ENCODE measurements around the gene RXRA.

RXRA gene

GRCh38 chr9:134420281-134420845, 94.1 kb downstream of the RXRA start:
- H3K9ac ChIP-seq (ENCODE audit: low read depth, low read length) = no peak overlapping the region
- no peaks in the 10 kb centered on the region for H3K4me1 ChIP-seq (ENCODE audit: insufficient read depth, low read length)
- no peak for TF ChIP-seq EZH2 (IDR thresholded peaks at IDR 0.05; ENCODE audit: borderline replicate concordance, low read depth, low read length, severe bottlenecking)
- TF ChIP-seq, protein P1, sequence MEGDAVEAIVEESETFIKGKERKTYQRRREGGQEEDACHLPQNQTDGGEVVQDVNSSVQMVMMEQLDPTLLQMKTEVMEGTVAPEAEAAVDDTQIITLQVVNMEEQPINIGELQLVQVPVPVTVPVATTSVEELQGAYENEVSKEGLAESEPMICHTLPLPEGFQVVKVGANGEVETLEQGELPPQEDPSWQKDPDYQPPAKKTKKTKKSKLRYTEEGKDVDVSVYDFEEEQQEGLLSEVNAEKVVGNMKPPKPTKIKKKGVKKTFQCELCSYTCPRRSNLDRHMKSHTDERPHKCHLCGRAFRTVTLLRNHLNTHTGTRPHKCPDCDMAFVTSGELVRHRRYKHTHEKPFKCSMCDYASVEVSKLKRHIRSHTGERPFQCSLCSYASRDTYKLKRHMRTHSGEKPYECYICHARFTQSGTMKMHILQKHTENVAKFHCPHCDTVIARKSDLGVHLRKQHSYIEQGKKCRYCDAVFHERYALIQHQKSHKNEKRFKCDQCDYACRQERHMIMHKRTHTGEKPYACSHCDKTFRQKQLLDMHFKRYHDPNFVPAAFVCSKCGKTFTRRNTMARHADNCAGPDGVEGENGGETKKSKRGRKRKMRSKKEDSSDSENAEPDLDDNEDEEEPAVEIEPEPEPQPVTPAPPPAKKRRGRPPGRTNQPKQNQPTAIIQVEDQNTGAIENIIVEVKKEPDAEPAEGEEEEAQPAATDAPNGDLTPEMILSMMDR (IDR thresholded peaks at IDR 0.05; ENCODE audit: borderline replicate concordance, extremely low read depth, low read length, poor library complexity, severe bottlenecking) = no peak
- no peak overlapping the region for H2AFZ ChIP-seq (ENCODE audit: low read depth, low read length)
- DNase-seq (no peak), ATAC-seq (ENCODE audit: insufficient read depth, low read depth) (no peak)
- no peak overlapping the region for H3K4me3 ChIP-seq (ENCODE audit: low read depth in 1 of 2, low read length in 2 of 2)
- H4K20me1 ChIP-seq (ENCODE audit: insufficient read depth, low read length) = no peaks in the 10 kb centered on the region; the same call in 1 of the 2 replicates
- no peaks in the 10 kb centered on the region for H3K79me2 ChIP-seq (ENCODE audit: insufficient read depth, low read length)
- no peaks in the 10 kb centered on the region for H3K27me3 ChIP-seq (ENCODE audit: insufficient read depth, low read length, poor library complexity)
- no peak overlapping the region for H3K27ac ChIP-seq (ENCODE audit: low read length)
- no peaks in the 10 kb centered on the region for H3K9me3 ChIP-seq (ENCODE audit: insufficient read depth, low read length, severe bottlenecking)
- H3K4me2 ChIP-seq (ENCODE audit: insufficient read depth, low read length) = no peak overlapping the region
- H3K36me3 ChIP-seq (ENCODE audit: insufficient read depth, low read length) = no peaks in the 10 kb centered on the region; the same call in 1 of the 2 replicates

DNA sequence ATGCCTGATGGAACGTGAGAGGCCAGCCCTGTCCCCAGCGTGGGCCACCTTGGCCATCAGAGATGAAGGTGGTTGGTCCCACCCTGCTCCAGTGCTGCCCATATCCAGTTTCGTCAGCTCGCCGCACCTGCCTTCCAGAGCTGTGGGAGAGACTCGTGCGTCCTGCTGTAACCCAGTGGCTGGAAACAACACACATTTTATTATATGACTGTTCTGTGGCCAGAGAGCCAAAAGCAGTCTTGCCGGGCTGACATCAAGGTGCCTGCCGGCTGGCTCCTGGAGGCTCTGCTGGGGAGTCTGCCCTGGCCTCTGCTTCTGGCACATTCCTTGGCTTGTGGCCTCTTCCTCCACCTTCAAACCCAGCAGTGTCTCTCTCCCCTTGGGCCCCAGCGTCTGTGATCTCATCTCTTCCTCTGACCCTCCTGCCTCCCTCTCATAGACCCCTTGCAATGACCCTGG, 94.7 kb downstream of the RXRA start:
- Histone ChIP-seq H4K20me1 (ENCODE audit: insufficient read depth, low read length) (peaks cover 3% of the 10 kb centered on the region), H3K27ac (ENCODE audit: low read length) (no peak overlapping the region), H3K79me2 (ENCODE audit: insufficient read depth, low read length) (no peaks in the 10 kb centered on the region), H3K9ac (ENCODE audit: low read depth, low read length) (no peak overlapping the region), H3K27me3 (ENCODE audit: insufficient read depth, low read length, poor library complexity) (no peaks in the 10 kb centered on the region), H3K9me3 (ENCODE audit: insufficient read depth, low read length, severe bottlenecking) (no peaks in the 10 kb centered on the region), H2AFZ (ENCODE audit: low read depth, low read length) (no peak overlapping the region), H3K4me1 (ENCODE audit: insufficient read depth, low read length) (no peaks in the 10 kb centered on the region), H3K4me3 (ENCODE audit: low read depth in 1 of 2, low read length in 2 of 2) (no peak overlapping the region), H3K36me3 (ENCODE audit: insufficient read depth, low read length) (no peaks in the 10 kb centered on the region; the same call in 1 of the 2 replicates), H3K4me2 (ENCODE audit: insufficient read depth, low read length) (no peak overlapping the region)
- no peak for DNase-seq
- no peak for TF ChIP-seq EZH2 (IDR thresholded peaks at IDR 0.05; ENCODE audit: borderline replicate concordance, low read depth, low read length, severe bottlenecking)
- TF ChIP-seq, protein P1 (IDR thresholded peaks at IDR 0.05; ENCODE audit: borderline replicate concordance, extremely low read depth, low read length, poor library complexity, severe bottlenecking) = no peak
- no peak for ATAC-seq (ENCODE audit: insufficient read depth, low read depth)

DNA sequence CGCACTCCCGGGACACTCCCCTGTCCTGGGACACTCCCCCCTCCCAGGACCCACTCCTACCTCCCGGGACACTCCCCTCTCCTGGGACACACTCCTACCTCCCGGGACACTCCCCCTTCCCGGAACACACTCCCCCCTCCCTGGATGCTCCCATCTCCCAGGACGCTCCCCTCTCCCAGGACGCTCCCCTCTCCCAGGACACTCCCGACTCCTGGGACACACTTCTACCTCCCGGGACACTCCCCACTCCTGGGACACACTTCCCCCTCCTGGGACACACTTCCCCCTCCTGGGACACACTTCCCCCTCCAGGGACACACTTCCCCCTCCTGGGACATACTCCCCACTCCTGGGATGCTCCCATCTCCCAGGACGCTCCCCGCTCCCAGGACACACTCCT, 95.6 kb downstream of the RXRA start:
- Histone ChIP-seq H3K9ac (ENCODE audit: low read depth, low read length) (no peak overlapping the region), H2AFZ (ENCODE audit: low read depth, low read length) (no peak overlapping the region), H3K36me3 (ENCODE audit: insufficient read depth, low read length) (no peaks in the 10 kb centered on the region; the same call in 1 of the 2 replicates), H3K27ac (ENCODE audit: low read length) (no peak overlapping the region), H3K4me3 (ENCODE audit: low read depth in 1 of 2, low read length in 2 of 2) (no peak overlapping the region), H3K27me3 (ENCODE audit: insufficient read depth, low read length, poor library complexity) (no peaks in the 10 kb centered on the region), H3K79me2 (ENCODE audit: insufficient read depth, low read length) (no peaks in the 10 kb centered on the region), H3K9me3 (ENCODE audit: insufficient read depth, low read length, severe bottlenecking) (no peaks in the 10 kb centered on the region), H3K4me2 (ENCODE audit: insufficient read depth, low read length) (no peak overlapping the region), H4K20me1 (ENCODE audit: insufficient read depth, low read length) (peaks cover 3% of the 10 kb centered on the region), H3K4me1 (ENCODE audit: insufficient read depth, low read length) (no peaks in the 10 kb centered on the region)
- DNase-seq = no peak
- ATAC-seq (ENCODE audit: insufficient read depth, low read depth) = no peak
- TF ChIP-seq EZH2 (IDR thresholded peaks at IDR 0.05; ENCODE audit: borderline replicate concordance, low read depth, low read length, severe bottlenecking) = no peak
- TF ChIP-seq, protein P1 (IDR thresholded peaks at IDR 0.05; ENCODE audit: borderline replicate concordance, extremely low read depth, low read length, poor library complexity, severe bottlenecking) = no peak
